HuH-7 (cell line): ENCODE data around the gene KIF1C.

Experiments used
- DNase-seq: peaks from one replicate; pipeline ENCODE4 v3.0.0; 2011; ENCODE audit warnings: low spot score

Gene KIF1C

DNA sequence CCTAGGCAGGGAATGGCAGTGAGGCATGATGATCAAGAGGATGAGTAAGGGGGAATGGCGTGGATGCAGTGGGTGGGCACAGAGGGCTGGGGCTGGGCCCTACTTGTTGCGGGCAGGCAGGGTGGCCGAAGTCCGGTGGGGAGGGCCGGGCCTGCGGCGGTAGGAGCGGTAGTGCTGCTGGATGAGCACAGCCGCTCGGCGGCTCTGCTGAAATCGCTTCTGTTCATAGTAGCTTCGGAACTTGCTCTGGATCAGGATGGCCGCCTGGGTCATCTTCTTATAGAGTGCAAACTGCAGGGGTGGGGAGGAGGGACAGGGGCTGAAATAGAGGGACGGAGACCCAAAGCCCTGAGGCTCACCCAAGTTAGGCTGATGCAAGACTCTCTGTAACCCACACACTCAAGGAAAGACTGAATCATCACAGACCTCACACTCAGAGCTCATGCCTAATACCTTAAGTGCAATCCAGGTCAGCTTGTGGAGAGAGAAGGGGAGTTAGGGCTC lies 28.7 kb upstream of the KIF1C start:
- no peak for DNase-seq

DNA sequence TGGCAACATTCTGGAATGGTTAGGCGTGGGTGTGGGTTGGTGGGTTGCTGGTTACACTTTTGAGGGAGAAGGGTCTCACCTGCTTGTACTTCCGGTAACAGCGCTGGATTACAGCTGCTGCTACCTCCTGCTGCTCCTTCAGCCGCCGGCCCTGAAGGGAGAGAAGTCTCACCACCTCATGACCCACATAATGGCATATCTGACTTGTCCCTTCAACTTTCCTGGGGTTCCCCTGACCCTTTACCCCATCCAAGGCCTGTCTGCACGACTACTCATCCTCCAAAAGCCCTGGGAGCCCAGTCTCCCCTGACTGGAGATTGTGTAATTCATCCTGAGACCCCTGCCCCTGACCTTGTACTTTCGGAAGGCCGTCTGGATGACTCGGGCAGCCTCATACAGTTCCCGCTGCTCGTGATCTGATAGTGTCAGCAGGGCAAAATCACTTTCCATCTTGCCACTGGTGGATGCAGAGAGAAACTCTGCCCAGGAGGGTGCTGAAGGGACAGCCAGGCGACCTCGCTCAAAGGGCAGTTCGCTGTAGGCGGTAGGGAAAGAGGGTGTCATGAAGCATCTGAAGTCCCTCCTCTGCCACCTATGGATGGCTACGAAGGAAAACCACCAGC lies 28.1 kb upstream of the KIF1C start:
- DNase-seq = no peak

DNA sequence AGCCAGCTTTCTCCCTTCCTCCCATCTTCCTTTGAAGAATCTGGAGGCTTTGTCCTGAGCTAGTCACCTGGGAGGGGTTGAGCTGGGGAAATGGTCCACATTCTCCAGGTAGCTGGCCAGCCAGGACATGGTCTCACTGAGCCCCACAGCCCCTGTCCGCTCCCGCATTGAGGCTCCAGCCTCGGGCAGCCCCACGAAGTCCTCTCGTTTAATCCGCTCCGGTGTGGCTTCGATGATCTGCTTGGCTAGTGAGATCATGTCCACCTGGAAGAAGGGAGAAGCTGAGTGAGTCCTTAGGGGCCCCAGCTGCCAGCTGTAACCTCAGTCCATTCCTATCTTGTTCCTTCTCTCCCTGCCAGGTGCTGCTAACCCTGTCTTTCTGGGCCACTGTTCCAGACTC lies 27.5 kb upstream of the KIF1C start:
- DNase-seq = no peak

DNA sequence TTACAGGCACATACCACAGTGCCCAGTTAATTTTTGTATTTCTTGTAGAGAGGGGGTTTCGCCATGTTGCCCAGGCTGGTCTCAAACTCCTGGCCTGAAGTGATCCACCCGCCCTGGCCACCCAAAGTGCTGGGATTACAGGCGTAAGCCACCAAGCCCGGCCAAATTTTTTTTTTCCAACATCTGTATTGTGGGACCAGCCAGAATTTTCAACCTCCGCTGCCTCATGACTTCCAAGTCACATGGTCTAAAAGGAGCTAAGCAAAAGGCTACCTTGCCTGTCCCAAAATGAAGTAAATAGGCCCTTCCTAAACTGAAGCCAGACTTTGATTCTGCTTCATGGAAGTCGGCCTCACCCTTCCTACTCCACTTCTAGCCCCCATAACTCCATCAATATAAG lies 25.9 kb upstream of the KIF1C start:
- no peak for DNase-seq

DNA sequence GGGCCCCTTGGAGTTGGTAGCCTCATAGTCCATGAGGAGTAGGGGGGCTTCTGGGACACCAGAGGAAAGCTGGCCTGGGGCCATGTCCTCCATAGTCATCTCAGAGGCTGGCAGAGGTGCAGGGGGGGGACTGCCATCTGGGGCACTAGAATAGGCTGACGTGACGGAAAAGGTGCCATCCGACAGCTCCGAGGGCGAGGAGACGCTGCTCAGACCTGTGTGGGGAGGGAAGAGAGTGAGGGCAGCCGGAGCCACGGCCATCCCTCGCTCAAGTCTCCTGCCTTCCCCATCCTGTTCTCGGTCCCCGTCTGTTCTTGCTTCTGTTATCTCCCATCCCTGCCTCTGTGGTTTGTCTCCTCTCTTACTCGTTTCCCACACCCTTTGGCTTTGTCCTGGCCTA lies 25.4 kb upstream of the KIF1C start:
- DNase-seq = no peak

DNA sequence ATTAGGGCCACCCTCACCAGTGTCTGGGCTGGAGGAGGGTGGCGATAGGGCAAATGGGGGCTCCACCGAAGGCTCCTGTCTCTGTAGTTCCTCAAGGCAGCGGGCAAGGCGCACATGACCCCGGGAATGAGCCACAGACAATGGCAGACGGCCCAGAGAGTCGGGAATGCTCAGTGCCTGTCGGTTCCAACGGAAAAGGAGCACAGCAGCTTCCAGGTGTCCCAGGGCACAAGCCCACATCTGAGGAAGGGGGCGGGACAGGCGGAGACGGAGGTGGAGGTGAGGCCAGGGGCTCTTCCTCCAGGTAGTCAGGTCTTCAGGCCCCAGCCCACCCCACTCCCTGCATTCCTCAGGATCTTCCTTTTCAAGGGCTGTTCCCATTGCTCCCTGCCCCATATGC lies 25.0 kb upstream of the KIF1C start:
- no peak for DNase-seq

DNA sequence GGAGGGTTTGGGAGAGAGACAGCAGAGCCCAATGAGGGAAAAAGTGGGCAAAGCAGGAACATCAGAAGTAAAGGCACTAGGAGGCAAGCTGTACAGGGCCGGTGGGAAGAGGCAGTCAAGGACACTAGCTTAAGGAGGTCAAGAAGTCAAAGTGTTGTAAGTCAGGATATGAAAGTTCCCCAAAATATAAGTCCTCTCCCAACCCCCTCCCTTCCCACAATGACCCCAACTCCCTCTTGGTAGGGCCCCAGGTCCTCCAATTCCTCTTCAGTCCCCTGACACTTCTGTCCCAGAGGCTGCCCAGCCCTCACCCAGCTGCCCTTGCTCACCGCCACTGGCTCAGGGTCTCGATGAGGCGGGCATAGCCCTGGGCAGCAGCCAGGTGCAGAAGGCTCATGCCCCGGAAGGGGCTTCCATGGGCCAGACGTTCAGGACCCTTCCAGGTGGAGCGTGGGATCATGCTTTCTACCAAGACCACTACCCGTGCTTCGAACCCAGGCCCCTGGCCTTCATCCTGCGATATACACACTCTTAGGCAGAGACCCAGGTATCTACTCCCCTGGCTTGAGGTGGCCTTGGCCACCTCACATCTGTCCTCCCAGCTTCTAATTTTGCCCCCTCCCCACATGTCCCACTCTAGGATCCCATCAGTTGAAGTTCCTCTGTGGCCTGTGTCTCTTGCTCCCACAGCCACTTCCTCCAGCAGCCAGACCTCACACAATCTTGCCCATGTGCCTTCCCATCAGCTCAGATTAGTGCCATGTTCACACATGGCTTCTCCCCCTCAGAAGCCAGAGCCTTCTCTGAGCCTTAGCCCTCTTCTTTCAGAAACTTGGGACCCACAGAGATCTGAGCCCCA lies 24.3 kb upstream of the KIF1C start:
- no peak for DNase-seq

DNA sequence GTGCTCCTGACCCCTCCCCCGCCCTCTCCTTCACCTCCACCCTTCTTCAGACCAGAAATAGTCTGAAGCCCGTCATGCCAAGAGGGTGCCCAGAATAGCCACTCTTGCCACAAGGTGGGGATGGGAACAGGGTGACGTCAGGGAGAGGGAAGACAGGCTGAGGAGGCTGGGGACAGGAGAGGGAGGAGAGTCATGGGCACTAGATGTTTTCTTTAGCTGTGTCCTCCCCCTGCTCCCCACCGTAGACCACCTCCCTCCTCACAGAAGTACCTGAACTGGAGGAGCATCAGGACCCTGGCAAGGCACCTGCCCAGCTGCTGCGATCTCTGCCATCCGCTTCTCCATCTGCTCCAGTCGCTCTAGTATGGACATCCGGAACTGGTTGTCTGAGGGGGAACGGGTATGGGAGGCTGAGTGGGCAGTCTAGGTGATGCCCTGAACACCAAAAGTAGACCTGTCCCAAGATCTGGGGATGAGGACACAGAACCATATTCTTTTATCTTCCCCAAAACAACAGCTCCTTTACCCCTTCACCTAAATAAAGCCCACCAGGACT lies 23.6 kb upstream of the KIF1C start:
- DNase-seq = no peak

DNA sequence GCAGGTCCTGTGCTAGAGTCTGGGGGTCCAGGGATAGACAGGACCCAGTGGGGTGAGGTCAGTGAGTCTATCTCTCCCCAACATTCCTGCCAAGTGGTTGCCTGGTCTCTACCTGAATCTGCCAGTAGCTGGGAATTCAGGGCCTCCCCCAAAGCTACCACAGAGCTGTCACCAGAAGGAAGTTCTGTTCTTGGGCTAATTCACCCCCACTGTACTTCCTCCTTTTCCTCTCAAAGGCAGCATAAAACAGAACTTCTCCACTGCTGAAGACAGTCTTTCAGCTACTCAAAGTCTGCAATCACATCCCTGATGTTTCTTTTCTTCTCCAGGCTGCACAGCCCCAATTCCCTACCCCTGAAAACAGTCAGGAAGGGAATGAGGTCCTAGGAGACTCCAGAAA lies 19.0 kb upstream of the KIF1C start:
- no peak for DNase-seq

DNA sequence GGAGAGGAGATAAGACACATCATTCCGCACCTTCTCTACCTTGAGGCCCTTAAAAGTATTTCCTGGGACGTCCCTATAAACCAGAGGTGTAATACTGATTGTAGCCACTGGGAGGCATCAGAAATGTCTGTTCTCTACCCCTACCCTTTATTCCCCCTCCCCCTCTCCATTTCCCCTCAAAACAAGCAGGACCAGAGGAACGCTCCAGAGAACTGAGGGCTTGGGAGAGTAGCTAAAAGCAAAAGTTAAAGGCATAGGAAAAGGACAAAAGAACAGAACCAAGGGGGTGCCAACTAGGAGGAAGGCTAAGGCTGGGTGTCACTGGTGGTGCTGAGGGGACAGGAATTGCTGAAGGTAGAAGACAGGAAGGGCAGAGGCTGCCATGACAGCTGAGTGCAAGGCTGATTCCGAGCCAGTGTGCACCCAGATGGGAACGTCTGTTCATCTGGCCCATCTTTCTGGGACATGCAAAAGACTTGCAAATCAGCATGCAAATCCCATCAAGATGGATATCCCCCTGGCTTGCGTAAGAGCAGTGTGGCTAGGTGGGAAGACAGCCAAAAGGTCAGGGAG lies 17.0 kb upstream of the KIF1C start:
- DNase-seq = peak; percentile 47

DNA sequence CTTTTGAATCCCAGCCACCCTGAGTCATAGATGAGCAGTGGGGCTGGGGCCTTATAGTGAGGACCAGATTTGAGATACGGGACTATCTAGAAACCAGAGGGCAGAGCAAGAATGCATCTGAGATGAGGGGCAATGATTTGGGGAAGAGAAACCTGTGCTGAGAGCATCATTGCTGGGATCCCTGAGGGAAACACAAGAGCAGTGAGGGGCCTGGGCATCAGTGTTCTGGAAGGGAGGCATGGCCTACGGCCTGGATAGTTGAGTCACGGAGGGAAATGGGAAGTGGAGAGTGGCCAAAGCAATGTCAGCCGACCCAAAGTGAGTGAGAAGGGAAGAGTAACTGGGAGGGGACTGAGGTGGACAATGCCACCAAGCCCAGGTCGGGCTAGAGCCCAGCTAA lies 15.4 kb upstream of the KIF1C start:
- no peak for DNase-seq

DNA sequence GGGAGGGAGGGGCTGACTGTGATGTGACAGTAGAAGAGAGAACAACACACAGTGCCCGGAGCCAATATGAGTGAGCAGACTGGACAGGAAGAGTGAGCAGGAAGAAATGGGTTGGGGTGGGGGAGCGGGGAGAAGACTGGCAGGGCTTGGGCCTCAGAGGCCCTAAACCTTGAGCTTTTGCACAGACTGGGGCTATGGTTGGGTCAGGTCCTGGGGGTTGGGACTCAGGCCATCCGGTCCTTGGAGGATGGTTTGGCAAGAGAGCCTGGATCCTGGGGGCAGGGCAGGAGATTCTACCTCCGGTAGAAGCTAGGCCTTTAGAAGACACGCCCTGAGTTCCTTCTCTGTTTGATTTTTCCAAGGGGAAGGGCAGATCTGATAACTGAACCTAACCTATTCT lies 11.3 kb upstream of the KIF1C start:
- DNase-seq = no peak

DNA sequence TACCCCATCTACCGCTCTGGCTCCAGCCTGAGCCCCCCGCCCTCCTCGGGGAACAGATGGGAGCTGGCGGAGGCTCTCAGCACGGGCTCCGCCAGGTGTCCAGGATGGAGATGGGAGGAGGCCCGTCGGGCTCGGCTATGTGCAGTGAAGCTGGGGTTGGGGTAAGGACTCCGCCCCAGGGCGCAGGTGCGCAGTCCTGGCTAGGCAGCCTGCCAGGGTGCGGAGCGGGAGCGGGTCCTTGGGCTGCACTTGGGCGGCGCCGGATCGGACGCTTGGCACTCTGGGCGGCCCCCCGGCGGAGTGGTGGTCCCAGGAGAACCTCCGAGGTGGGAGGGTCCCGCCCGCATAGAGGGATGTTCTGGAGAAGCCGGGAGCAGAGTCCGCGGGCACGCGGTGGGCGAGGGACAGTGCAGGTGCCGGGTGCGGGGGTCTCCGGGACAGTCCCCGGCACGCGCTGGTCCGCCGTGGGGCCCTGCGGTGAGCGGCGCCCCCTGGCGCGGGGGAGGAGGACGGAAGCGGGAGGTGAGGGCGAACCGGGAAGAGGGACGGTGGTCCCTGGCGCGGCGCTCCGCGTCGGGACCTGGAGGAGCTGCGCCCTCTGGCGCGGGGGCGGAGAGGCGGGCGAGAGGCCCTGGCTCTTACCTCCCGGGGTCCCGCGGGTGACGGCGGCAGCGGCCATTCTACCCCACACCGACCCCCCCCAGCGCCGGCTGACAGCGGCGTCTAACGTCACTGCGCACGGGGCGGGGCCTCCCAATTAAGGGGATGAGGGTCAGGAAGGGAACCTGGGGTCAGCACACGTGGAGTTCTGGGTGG lies 10.6 kb upstream of the KIF1C start, which contains the start of gene CAMTA2:
CAMTA2 (minus strand) TSS at position 725 of the 816 bp plus-strand sequence. CDS start 1,453 bp downstream, outside the sequence.
- peak; percentile 81 for DNase-seq

DNA sequence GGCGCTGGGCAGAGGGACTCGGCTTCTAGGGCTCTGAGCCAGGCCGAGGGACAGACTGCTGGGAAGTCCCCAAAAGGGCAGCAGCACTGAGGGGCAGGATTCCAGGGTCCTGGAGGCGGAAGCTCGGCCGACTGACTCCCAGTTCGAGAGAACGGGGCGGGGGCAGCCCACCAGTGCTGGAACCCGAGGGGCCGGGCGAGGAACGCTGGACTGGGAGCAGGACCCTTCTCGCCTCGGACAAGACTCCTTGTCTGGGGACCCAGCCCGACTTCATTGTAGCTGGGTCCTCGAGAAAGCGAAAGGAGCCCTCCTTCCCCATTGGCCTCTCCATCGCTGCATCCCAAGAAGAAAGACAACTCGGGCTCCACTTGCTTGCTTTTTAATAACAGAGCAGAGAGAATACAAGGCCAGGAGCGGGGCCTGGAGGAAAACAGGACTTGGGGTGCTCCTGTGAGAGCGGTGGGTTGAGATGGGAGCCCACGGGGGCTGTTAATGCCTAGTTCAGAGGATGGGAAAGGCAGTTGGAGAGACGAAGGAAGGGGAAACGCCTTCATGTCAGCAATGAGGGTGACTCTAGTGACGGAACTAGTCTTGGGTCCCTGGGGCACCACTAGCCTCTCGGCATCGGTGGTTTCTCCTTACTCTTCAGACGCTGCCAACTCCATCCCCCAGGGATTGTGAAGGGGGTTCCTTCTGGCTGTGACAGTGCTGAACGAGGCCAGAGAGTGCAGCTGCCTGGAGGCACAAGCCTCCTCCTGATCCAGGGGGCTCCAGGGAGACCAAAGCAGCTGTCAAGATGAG lies 9.8 kb upstream of the KIF1C start:
- DNase-seq = no peak

DNA sequence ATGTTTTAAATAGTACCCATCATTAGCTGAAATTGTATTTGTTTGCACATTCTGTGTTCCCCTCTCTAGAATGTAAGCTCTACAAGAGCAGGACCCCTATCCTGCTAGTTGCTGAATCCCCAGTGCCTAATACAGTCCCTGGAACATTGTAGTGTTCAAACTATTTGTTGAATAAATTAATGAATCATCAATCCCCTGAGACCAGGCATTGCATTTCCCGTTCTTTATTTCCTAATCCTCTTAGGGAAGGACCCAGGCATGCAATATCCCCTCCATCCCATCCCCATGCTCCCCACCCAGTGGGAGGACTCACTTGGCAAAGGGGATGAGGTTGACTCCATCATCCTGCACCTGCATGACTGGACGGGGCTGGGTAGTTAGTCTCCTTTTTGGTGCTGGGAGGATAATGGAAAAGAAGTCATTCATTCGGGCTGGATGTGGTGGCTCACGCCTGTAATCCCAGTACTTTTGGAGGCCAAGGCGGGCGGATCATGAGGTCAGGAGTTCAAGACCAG lies 3.6 kb upstream of the KIF1C start:
- no peak for DNase-seq

DNA sequence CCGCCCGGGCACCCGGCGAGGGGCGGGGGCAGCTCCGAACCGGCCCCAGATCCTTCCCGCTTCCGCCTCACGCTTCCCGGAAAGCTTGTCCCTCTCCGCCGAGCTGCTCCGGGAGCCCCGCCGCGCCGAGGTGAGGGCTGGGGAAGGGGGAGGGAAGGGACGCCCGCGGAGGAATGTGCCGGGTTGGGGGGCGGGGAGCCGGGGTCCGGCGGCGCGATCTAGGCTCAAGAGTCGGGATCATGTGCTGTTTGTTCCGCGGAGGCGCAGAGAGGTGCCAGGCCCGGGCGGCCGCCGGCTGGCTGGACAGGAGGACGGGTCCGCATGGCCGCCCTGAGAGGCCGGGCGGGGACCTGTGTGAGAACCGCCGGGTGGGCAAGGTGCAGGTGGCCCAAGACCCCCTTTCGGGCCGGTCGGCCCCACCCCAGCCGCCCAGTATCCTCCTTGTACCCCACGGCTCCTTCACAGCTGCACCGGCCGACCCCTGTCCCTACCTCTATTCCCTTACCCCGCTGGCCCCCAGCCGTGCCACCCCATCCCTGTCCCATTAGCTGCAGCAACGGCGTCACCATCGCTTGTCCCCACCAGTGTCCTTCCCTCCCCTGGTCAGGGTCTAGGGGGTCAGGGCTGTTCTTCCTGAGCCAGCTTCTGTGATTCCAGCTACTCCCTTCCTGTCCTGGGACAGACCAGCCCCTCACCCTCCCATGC lies 429 bp downstream of the KIF1C start:
- DNase-seq = no peak

DNA sequence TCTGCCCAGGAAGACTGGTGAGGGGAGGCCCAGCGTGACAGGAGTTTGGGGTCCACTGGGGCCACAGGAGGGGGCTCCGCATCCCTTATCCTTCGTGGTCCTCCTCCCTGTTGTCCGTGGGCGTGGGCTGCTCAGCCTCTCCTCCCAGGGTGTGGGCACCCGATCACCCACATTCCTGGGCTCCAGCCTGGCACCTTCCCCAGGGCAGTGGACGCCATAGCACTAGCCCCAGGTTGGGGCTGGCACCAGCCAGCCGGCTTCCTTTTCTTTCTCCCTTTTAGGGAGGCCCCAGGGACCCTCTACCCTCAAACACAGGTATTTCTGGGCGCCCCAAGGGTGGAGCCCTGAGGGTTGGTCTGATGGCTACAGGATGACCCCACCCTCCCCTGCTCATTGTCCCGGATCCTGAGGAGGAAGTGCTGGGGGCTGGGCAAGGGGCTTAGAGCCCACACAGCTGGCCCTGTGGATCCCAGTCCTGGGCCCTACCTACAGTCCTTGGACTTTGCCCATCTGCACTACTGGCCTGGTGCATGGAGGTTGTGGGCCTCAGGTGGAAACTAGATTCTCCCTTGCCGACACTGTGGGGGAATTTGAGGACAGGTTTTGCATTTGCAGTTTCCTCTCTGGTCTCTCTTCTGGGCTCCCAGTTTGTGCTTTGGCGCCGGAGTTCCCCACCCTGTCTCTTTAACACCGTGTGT lies 1.1 kb downstream of the KIF1C start:
- DNase-seq = peak; percentile 75

DNA sequence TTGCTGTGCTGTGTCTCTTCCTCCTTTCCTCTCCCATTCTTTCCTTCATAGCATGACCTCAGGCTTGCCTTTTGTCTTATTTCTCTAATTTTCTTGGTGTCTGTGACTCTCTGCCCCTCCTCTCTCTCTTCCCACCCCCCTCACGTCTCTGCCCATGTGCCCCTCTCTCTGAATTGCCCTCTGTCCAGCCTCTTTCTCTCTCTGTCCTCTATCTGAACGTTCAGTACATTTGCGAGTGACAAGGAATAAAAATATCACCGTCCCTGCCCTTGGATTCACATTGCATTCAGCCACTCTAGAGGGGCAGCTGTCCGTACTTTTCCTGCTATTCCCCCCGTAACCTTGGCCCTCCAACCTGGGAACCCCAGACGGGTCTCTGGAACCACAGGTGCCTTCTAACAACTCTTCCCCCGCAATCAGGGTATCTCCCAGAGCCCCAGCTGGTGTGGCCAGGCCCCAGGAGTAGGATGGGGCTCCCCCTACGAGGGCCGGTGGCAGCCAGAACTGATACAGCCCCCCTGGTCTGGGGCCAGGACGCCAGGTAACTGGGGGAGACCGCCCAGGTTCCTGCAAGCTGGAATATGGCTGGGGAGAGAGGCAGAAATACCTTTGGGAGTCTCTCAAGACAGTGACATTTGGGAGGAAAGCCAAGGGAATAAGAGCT lies 1.8 kb downstream of the KIF1C start:
- no peak for DNase-seq

DNA sequence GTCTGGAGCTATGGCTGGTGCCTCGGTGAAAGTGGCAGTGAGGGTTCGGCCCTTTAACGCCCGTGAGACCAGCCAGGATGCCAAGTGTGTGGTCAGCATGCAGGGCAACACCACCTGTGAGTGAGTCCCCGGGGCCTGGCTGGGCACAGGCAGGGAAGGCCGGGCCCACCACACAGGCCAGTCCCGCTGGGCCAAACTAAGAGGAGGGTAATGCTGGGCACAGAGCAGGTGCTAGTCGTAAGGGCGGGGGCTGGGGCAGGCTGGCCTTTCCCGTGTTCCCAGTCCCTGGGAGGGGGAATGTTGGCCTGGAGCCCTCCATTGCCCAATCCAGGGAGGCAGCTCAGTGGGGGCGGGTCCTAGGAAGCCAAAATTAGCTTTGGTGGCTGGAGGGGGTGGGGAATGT lies 2.5 kb downstream of the KIF1C start:
- no peak for DNase-seq
